Amygdala (tissue), 56 donors: ENCODE measurements around the gene E2F2.
"Not testable (repeated sequence)": the region's sequence is repeated elsewhere in the genome, so short reads cannot be mapped to it uniquely, and the experiment has no call there.

Source experiments
- DNase-seq, 56 donors: peaks; one replicate each; lab custom pipeline; 2025; lab: John Stamatoyannopoulos, UW

Gene E2F2

DNA sequence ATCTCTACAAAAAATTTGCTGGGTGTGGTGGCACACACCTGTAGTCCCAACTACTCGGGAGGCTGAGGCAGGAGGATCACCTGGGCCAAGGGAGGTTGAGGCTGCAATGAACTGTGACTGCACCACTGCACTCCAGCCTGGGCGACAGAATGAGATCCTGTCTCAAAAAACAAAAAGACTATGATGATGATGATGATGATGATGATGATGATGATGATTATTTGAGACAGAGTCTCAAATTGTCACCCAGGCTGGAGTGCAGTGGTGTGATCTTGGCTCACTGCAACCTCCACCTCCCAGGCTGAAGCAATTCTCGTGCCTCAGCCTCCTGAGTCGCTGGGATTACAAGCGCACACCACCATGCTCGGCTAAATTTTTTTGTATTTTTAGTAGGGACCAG, 38.3 kb downstream of the E2F2 start:
- not testable (repeated sequence) for DNase-seq

DNA sequence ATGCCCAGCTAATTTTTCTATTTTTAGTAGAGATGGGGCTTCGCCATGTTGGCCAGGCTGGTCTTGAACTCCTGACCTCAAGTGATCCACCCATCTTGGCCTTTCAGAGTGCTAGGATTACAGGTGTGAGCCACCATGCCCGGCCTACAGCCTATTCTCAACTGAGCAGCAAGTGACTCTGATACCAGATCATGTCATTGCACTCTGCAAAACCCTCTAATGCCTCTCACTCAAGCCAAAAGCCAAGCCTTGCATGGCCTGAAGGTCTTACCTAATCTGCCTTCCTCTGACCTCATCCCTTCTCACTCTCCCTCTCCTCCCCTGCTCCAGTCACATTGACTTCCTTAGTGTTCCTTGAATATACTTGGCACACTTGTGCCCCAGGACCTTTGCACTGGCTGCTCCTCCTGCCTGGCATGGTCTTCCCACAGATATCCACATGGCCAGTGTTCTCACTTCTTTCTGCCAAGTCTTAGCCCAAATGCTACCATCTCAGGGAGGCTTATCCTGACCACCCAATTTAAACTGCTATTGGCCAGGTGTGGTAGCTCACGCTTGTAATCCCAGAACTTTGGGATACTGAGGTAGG, 38.8 kb downstream of the E2F2 start:
- DNase-seq, result no peak

- no peak for DNase-seq
Measured at GRCh38 chr1:23489842-23490241, 41.2 kb downstream of the E2F2 start.

- no peak for DNase-seq
Measured at GRCh38 chr1:23485002-23485332, 46.1 kb downstream of the E2F2 start.

GRCh38 chr1:23484253-23485001, 46.6 kb downstream of the E2F2 start:
- DNase-seq, result peak in 51 of 56 donors; percentile 39 to 94 (median 76)

GRCh38 chr1:23483321-23484252, 47.4 kb downstream of the E2F2 start, which contains the start of gene ASAP3:
ASAP3 (minus strand) TSS chr1:23484179; CDS start chr1:23484133, 46 bp downstream.
- peak in 28 of 56 donors; percentile 4 to 81 (median 27) for DNase-seq

GRCh38 chr1:23481904-23482303, 49.1 kb downstream of the E2F2 start:
- DNase-seq, result no peak

- DNase-seq, result no peak
Measured at GRCh38 chr1:23481026-23481597, 49.9 kb downstream of the E2F2 start.

DNA sequence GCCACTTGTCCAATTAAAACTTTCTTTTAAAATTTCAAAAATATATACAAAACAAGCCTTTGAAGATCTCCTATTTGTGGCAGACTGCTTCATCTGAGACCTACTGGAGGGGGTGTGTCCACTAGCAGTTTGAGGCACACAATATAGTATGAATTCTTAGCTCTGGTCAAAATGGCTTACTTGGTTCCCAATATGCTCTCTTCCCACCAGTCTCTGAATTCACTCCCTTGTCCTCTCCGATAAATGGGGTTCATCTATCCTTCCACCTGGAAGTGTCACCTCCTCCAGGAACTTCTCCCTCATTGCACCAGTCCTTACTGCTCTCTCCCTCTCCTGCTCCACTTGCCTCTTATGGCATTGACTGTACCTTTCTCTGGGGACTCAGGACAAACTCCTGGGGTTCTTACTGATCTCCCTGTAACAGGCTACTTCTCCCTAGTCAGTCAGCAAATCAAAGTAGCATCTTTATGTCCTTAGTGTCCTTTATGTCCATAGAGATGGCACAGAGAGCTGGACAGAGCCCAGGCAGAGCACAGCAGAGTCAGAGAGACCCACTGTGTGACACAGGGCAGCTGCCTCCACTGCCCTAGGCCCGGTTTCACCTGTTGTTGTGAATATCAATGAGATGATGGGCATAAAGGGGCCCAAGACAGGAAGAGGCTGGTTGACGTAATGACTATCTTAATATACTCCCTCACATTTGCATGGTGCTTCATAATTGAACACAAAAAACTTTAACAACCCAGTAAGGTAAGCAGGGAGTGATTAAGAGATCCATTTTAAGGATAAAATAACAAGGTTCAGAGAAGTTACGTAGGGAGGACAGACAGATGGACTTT, 50.6 kb downstream of the E2F2 start:
- no peak for DNase-seq

- DNase-seq, result no peak
Measured at GRCh38 chr1:23479666-23479941, 51.4 kb downstream of the E2F2 start.

- peak in 26 of 56 donors; percentile 2 to 64 (median 20) for DNase-seq
Measured at GRCh38 chr1:23478896-23479665, 52.0 kb downstream of the E2F2 start.

DNA sequence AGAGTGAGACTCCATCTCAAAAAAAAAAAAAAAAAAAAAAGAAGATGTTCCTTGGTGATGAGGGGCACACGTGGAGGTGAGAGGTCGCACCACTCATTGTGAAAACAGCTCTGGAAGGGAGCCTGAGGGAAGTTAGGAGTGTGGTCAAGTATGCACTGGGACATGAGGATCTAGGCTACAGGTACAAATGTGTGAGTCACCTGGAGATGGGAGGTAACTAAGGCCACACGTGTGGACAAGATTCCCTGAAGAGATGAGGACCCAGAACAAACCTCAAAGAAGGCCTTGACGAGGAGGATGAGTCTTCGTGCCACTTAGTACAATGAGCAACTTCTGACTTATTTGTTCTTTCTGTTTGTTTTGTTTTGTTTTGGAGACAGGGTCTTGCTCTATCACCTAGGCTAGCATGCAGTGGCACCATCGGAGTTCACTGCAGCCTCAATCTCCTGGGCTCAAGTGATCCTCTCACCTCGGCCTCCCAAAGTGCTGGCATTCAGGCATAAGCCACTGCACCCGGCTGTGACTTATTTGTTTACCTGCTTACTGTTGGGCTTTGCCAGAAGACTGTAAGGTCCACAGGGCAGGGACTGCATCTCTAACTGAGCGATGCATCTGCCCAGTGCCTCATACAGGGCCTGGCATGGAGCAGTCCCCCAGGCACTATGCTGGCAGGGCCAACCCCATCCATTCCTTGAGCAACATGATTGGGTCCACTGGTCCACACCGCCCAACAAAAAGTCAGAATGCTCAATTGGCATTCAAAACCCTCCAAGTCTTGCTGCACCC, 53.5 kb downstream of the E2F2 start:
- DNase-seq, result no peak

GRCh38 chr1:23475641-23476040, 55.4 kb downstream of the E2F2 start:
- DNase-seq, result no peak

GRCh38 chr1:23475134-23475628, 55.9 kb downstream of the E2F2 start:
- peak in 26 of 56 donors; percentile 3 to 61 (median 22) for DNase-seq

GRCh38 chr1:23473037-23473800, 57.8 kb downstream of the E2F2 start:
- DNase-seq, result no peak

DNA sequence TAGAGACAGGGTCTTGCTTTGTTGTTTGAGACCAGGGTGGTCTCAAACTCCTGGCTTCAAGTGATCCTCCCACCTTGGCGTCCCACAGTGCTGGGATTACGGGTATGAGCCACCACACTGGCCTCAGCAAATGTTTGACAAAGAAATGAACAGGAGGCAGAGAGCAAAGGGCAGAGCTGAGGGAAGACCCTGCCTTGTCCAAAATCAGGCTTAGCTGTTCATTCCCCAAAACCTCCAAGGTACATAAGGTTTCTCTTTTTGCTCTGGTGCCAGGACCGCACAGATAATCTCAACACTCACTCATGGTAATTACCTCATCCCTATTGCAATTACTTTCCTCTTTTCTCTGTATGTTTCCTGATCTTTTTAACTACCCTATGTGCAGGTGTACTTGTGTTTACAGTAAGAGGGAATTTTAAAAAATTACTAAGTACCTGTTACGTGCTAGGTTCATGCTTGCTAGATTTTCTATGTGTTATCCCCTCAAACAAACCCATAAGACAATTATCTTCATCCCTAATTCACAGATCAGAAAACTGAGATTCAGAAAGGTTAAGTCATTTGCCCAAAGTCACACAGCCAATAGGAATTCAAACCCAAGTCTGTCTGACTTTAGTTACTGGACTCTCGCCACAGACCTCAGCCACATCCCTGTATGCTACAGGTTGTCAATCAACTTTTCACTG, 58.5 kb downstream of the E2F2 start:
- DNase-seq, result no peak

- no peak for DNase-seq
Measured at GRCh38 chr1:23471473-23472075, 59.5 kb downstream of the E2F2 start.
